IMR-90 (cell line): Measurements from ENCODE around the gene DLX3. TPM values are rescaled to one million over a fixed set of nuclear protein-coding genes. Genes with fewer than 3 reads are reported as not detected.

Experiments used
- ATAC-seq: fragments of 200-7000 bp; cut with Tn5 transposase; 2 replicates; pipeline ENCODE4 v1.9.1; 2020; ENCODE audit warnings: low read depth, mild to moderate bottlenecking, moderate library complexity
- BruUV-seq: library from RNA; stranded (reverse); fragments of 400-500 nt; replicated peaks from 2 replicates; lab custom pipeline; 2021; lab: Mats Ljungman, UMichigan
- CTCF ChIA-PET: fragments of 300-600 bp; formaldehyde crosslinking; extraction: SDS; loops from one replicate; lab custom pipeline; 2021; ENCODE audit warnings: antibody characterized with exemption; lab: Yijun Ruan, JAX
- POLR2A ChIA-PET: fragments of 300-600 bp; sonication (Branson Sonifier 250); formaldehyde crosslinking; loops from one replicate; lab custom pipeline; 2022; ENCODE audit warnings: antibody characterized with exemption; ENCODE audit not compliant: unreplicated experiment; lab: Charles Lee
- DNase-seq: peaks from one replicate; pipeline ENCODE4 v3.0.0; 2013
- H2AFZ ChIP-seq: replicated peaks from 2 replicates; pipeline ENCODE3; 2013; ENCODE audit warnings: low read length, mild to moderate bottlenecking; ENCODE audit not compliant: poor library complexity
- H2AK5ac ChIP-seq: 2 replicates; pipeline ENCODE4 v1.6.1; 2013; ENCODE audit warnings: low read depth, low read length, inconsistent platforms
- H2AK9ac ChIP-seq: replicated peaks from 2 replicates; pipeline ENCODE3; 2013; ENCODE audit warnings: mild to moderate bottlenecking, low read depth, low read length, moderate library complexity; ENCODE audit not compliant: poor library complexity
- H2BK120ac ChIP-seq: 2 replicates; pipeline ENCODE4 v1.6.1; 2013; ENCODE audit warnings: low read depth, low read length, inconsistent platforms
- H2BK15ac ChIP-seq: 3 replicates; pipeline ENCODE4 v1.6.1; 2013; ENCODE audit warnings: low read depth, low read length, inconsistent platforms
- H2BK20ac ChIP-seq: 2 replicates; pipeline ENCODE4 v1.6.1; 2013; ENCODE audit warnings: low read depth, mild to moderate bottlenecking, inconsistent platforms, low read length, moderate library complexity
- H2BK5ac ChIP-seq: 2 replicates; pipeline ENCODE4 v1.6.1; 2013; ENCODE audit warnings: mild to moderate bottlenecking, low read depth, low read length, inconsistent platforms; ENCODE audit not compliant: poor library complexity, severe bottlenecking
- H3K14ac ChIP-seq: replicated peaks from 2 replicates; pipeline ENCODE4 v1.6.1; 2013; ENCODE audit warnings: low read depth, low read length, inconsistent platforms
- H3K18ac ChIP-seq: 2 replicates; pipeline ENCODE4 v1.6.1; 2013; ENCODE audit warnings: low read depth, low read length, control low read depth
- H3K23ac ChIP-seq: 2 replicates; pipeline ENCODE4 v1.6.1; 2013; ENCODE audit warnings: low read depth, low read length, inconsistent platforms
- H3K27ac ChIP-seq: 2 replicates; pipeline ENCODE4 v1.5.1; 2013; ENCODE audit warnings: mild to moderate bottlenecking, control low read depth, low read length; ENCODE audit not compliant: insufficient read depth
- H3K27me3 ChIP-seq: 2 replicates; pipeline ENCODE4 v1.6.1; 2013; ENCODE audit warnings: low read length; ENCODE audit not compliant: control insufficient read depth, insufficient read depth
- H3K36me3 ChIP-seq: 2 replicates; pipeline ENCODE4 v1.6.1; 2013; ENCODE audit warnings: low read length, mixed read lengths; ENCODE audit not compliant: control insufficient read depth, insufficient read depth
- H3K4ac ChIP-seq: 2 replicates; pipeline ENCODE4 v1.6.1; 2013; ENCODE audit warnings: low read depth, low read length, inconsistent platforms
- H3K4me1 ChIP-seq: 2 replicates; pipeline ENCODE4 v1.6.1; 2013; ENCODE audit warnings: low read length, mixed read lengths; ENCODE audit not compliant: control insufficient read depth, insufficient read depth
- H3K4me2 ChIP-seq: 2 replicates; pipeline ENCODE4 v1.6.1; 2013; ENCODE audit warnings: low read depth, mild to moderate bottlenecking, control low read depth, low read length, moderate library complexity
- H3K4me3 ChIP-seq: 2 replicates; pipeline ENCODE4 v1.5.1; 2013; ENCODE audit warnings: low read depth, mild to moderate bottlenecking, control low read depth, low read length, moderate library complexity; ENCODE audit not compliant: insufficient read depth
- H3K56ac ChIP-seq: 2 replicates; pipeline ENCODE4 v1.6.1; 2013; ENCODE audit warnings: low read length, inconsistent platforms; ENCODE audit not compliant: insufficient read depth; ENCODE audit errors: extremely low read depth
- H3K79me1 ChIP-seq, 2 experiments: 2 replicates each; pipeline ENCODE4 v1.6.1; 2013; ENCODE audit warnings: low read length in 2 of 2, inconsistent platforms in 1 of 2, low read depth in 1 of 2
- H3K9ac ChIP-seq: 2 replicates; pipeline ENCODE4 v1.6.1; 2013; ENCODE audit warnings: low read depth, low read length, control low read depth
- H3K9me1 ChIP-seq: 2 replicates; pipeline ENCODE4 v1.6.1; 2013; ENCODE audit warnings: low read length, inconsistent platforms; ENCODE audit not compliant: insufficient read depth
- H3K9me3 ChIP-seq: 2 replicates; pipeline ENCODE4 v1.6.1; 2013; ENCODE audit warnings: low read length; ENCODE audit not compliant: control insufficient read depth, insufficient read depth
- H4K20me1 ChIP-seq: 2 replicates; pipeline ENCODE4 v1.6.1; 2013; ENCODE audit warnings: low read length, inconsistent platforms; ENCODE audit not compliant: insufficient read depth
- H4K5ac ChIP-seq: 2 replicates; pipeline ENCODE4 v1.6.1; 2013; ENCODE audit warnings: mild to moderate bottlenecking, low read depth, low read length, control low read depth
- H4K8ac ChIP-seq, 2 experiments: 2 replicates each; pipeline ENCODE4 v1.6.1; 2013; ENCODE audit warnings: low read depth in 2 of 2, low read length in 2 of 2, control low read depth in 1 of 2, inconsistent platforms in 1 of 2
- H4K91ac ChIP-seq: 2 replicates; pipeline ENCODE4 v1.6.1; 2013; ENCODE audit warnings: low read depth, low read length, inconsistent platforms; ENCODE audit not compliant: insufficient read depth
- WGBS, 2 experiments: methylation state at CpG; one replicate each; pipeline versions ENCODE4 v1.1.5 to v1.1.7; 2013; ENCODE audit warnings: missing lambda C conversion rate in 2 of 2; ENCODE audit not compliant: insufficient read length in 1 of 2; ENCODE audit errors: extremely low coverage in 2 of 2; 5-methylcytosine and 5-hydroxymethylcytosine counted together
- dilution Hi-C: fragments of 300-500 bp; cut with HindIII; formaldehyde crosslinking; loops from one replicate; pipeline ENCODE4 v1.14.3; 2018; ENCODE audit warnings: low sequenced_read_pairs; ENCODE audit not compliant: unreplicated experiment
- in situ Hi-C: fragments of 300-500 bp; cut with MboI; formaldehyde crosslinking; loops from 3 replicates; pipeline ENCODE4 v1.14.3; 2019; ENCODE audit warnings: low sequenced_read_pairs, inconsistent platforms, mixed read lengths
- intact Hi-C: fragments of 100-400 bp; cut with micrococcal nuclease; formaldehyde crosslinking; loops from 2 replicates; pipeline ENCODE4 v1.10.0; 2022
- polyA plus RNA-seq, 3 experiments: library from polyadenylated mRNA; depleted of rRNA; stranded (reverse); fragments of >200 nt; gene quantifications; 2 replicates each; pipeline ENCODE4 v1.2.3, GENCODE V29; 2012; ENCODE audit warnings: low replicate concordance in 1 of 3
- total RNA-seq: library from RNA; depleted of rRNA; stranded (reverse); fragments of >200 nt; gene quantifications from 2 replicates; pipeline ENCODE4 v1.2.3, GENCODE V29; 2012
- TF ChIP-seq, protein P1 (sequence below): fragments of 150-350 bp; IDR thresholded peaks from 2 replicates; pipeline ENCODE4 v1.6.1; 2017; ENCODE audit warnings: mild to moderate bottlenecking, antibody characterized with exemption, low read length, low read depth

The DLX3 gene
- total and polyA plus RNA-seq, 2 of the 4 experiments (the other 2 are of a cell fraction), result not detected

DNA sequence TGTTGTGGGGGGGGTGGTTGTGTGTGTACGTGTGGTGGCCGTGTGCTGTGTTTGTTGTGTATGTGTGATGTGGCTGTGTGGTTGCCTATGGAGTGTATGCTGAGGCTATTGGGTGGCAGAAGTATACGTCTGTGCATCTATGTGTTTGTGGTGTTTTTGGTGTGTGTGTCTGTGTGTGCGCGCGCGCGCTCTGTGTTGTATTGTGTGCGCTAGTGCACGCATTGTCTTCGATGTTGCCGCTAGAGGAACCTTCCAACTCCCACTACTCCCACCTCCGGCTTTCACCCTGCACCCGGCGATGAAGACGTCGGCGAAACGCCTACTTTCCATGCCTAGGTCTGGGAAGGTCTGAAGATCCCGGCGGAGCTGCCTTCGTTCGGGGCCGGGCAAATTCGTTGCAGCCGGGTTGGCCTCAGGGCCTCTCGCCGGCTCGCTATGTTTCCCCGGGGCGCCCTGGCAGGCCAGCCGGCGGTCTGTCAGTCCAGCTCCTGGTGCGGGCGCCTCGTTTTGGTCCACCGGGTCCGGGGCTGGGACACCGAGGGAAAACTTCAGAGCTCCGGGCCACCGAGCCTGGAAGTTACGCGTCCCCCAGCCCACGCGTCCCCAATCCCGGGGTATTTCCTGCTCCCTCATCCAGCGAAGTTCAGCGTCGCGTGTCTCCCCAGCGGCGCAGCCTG is 31.3 kb downstream of the DLX3 start:
- Histone ChIP-seq H3K27ac (no peak overlapping the region), H3K23ac (no peak overlapping the region), H4K8ac (no peak overlapping the region), H2BK15ac (no peak overlapping the region), H3K56ac (no peak overlapping the region), H3K36me3 (no peaks in the 10 kb centered on the region), H4K5ac (no peak overlapping the region), H3K4ac (no peak overlapping the region), H4K20me1 (peaks cover 5% of the 10 kb centered on the region), H3K79me1 (no peaks in the 10 kb centered on the region), H3K14ac (no peak overlapping the region), H2AFZ (peak overlapping the region; percentile 8), H2BK120ac (no peak overlapping the region), H2AK9ac (no peak overlapping the region), H2BK5ac (no peak overlapping the region), H3K9me3 (peaks cover 13% of the 10 kb centered on the region), H3K4me2 (no peak overlapping the region), H2BK20ac (no peak overlapping the region), H4K91ac (no peak overlapping the region), H3K9ac (no peak overlapping the region), H3K27me3 (peaks cover 73% of the 10 kb centered on the region), H3K18ac (no peak overlapping the region), H3K4me3 (no peak overlapping the region), H2AK5ac (no peak overlapping the region), H3K4me1 (no peaks in the 10 kb centered on the region), H3K9me1 (no peaks in the 10 kb centered on the region)
- WGBS, 2 experiments, result 1% methylated on average over 42 of the region's 52 CpGs; no CpG with 5 or more reads in 1 of the 2 experiments
- POLR2A ChIA-PET, result no interaction called here
- DNase-seq (no peak), ATAC-seq (no peak)
- dilution Hi-C loops, result no loop called here
- CTCF ChIA-PET, result interaction anchor here (1.2 kb wide), 1 partner anchor 11 kb away, joined by 4 read pairs; no protein-coding TSS in a partner anchor
- TF ChIP-seq, protein P1, sequence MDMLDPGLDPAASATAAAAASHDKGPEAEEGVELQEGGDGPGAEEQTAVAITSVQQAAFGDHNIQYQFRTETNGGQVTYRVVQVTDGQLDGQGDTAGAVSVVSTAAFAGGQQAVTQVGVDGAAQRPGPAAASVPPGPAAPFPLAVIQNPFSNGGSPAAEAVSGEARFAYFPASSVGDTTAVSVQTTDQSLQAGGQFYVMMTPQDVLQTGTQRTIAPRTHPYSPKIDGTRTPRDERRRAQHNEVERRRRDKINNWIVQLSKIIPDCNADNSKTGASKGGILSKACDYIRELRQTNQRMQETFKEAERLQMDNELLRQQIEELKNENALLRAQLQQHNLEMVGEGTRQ, result no peak
- BruUV-seq, result no TSS peak
- in situ Hi-C loops, result no loop called here
- intact Hi-C loops, result no loop called here
